ENCODE results near the gene CCDC142. TPM values are rescaled to one million over a fixed set of nuclear protein-coding genes. Genes with fewer than 3 reads are reported as not detected.

CCDC142 gene
- total RNA-seq, 1 experiment from 2014 or later, result 19.8 TPM

GRCh38 chr2:74439373-74439772 lies 43.4 kb downstream of the CCDC142 start:
- peaks cover 16% of the 10 kb centered on the region for H3K4me1 ChIP-seq (replicated peaks; ENCODE audit: insufficient read depth)
- peaks cover 37% of the 10 kb centered on the region for H4K20me1 ChIP-seq (ENCODE audit: insufficient read depth)
- H3K9me3 ChIP-seq (ENCODE audit: insufficient read depth, low read depth), result no peaks in the 10 kb centered on the region
- BruUV-seq (replicated peaks), result no TSS peak
- H3K4me3 ChIP-seq, result peak overlapping the region; percentile 66; the same call in 1 of the 2 replicates
- ChIA-PET POLR2A (ENCODE audit: unreplicated experiment) (interaction anchor here (0.8 kb wide), 1 partner anchor 19 kb away, joined by 4 read pairs; no protein-coding TSS in a partner anchor), CTCF (no interaction called here)
- H3K4me2 ChIP-seq, result peak overlapping the region; percentile 93
- H2AFZ ChIP-seq, result no peak overlapping the region
- no peak overlapping the region for H3K27ac ChIP-seq
- DNase-seq, result no peak
- peaks cover 23% of the 10 kb centered on the region for H3F3A ChIP-seq (ENCODE audit: insufficient read depth, low read depth)
- TF ChIP-seq, protein P1, sequence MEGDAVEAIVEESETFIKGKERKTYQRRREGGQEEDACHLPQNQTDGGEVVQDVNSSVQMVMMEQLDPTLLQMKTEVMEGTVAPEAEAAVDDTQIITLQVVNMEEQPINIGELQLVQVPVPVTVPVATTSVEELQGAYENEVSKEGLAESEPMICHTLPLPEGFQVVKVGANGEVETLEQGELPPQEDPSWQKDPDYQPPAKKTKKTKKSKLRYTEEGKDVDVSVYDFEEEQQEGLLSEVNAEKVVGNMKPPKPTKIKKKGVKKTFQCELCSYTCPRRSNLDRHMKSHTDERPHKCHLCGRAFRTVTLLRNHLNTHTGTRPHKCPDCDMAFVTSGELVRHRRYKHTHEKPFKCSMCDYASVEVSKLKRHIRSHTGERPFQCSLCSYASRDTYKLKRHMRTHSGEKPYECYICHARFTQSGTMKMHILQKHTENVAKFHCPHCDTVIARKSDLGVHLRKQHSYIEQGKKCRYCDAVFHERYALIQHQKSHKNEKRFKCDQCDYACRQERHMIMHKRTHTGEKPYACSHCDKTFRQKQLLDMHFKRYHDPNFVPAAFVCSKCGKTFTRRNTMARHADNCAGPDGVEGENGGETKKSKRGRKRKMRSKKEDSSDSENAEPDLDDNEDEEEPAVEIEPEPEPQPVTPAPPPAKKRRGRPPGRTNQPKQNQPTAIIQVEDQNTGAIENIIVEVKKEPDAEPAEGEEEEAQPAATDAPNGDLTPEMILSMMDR (conservative IDR thresholded peaks at IDR 0.05), result no peak
- no peak for TF ChIP-seq EZH2 (IDR thresholded peaks at IDR 0.05; ENCODE audit: low read depth)
- intact Hi-C loops (cut with micrococcal nuclease; ENCODE audit: unreplicated experiment), result no loop called here
- no peaks in the 10 kb centered on the region for H3K9me2 ChIP-seq (ENCODE audit: insufficient read depth)
- H3K36me3 ChIP-seq (ENCODE audit: low read depth), result 0 out of 2 replicates have a peak, but pooled peaks cover 4% of the 10 kb centered on the region
- H3K79me2 ChIP-seq (ENCODE audit: low read depth), result peaks cover 45% of the 10 kb centered on the region
- no peaks in the 10 kb centered on the region for H3K27me3 ChIP-seq (ENCODE audit: insufficient read depth, low read depth)

DNA sequence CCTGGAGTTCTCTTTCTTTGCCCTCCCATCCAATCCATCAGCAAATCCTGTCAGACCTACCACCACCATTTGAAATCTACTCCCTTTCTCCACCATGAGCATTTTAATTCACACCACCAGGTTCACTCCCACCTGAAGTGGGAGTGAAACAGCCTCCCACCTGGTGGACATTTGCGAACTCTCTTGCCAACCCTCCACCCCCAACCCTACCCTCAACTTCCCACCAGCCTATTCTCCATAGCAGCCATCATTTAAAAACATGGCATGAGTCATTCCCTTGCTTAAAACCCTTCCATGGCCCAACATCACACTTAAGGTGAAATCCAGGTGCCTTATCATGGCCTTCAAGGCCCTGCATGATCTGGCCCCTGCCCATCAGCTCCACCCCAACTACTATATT lies 44.5 kb downstream of the CCDC142 start:
- H3K4me3 ChIP-seq, result no peak overlapping the region
- peaks cover 45% of the 10 kb centered on the region for H3K79me2 ChIP-seq (ENCODE audit: low read depth)
- peaks cover 10% of the 10 kb centered on the region; the same call in 1 of the 2 replicates for H3K4me1 ChIP-seq (replicated peaks; ENCODE audit: insufficient read depth)
- H3K9me2 ChIP-seq (ENCODE audit: insufficient read depth), result no peaks in the 10 kb centered on the region
- no TSS peak for BruUV-seq (replicated peaks)
- intact Hi-C loops (cut with micrococcal nuclease; ENCODE audit: unreplicated experiment), result no loop called here
- H3K9me3 ChIP-seq (ENCODE audit: insufficient read depth, low read depth), result no peaks in the 10 kb centered on the region
- peaks cover 41% of the 10 kb centered on the region for H4K20me1 ChIP-seq (ENCODE audit: insufficient read depth)
- 0 out of 2 replicates have a peak, but pooled peaks cover 4% of the 10 kb centered on the region for H3K36me3 ChIP-seq (ENCODE audit: low read depth)
- no peak for TF ChIP-seq EZH2 (IDR thresholded peaks at IDR 0.05; ENCODE audit: low read depth)
- TF ChIP-seq, protein P1 (conservative IDR thresholded peaks at IDR 0.05), result no peak
- no peak overlapping the region for H3K4me2 ChIP-seq
- peaks cover 23% of the 10 kb centered on the region for H3F3A ChIP-seq (ENCODE audit: insufficient read depth, low read depth)
- no peaks in the 10 kb centered on the region for H3K27me3 ChIP-seq (ENCODE audit: insufficient read depth, low read depth)
- CTCF ChIA-PET, result no interaction called here
- no peak for DNase-seq
- POLR2A ChIA-PET (ENCODE audit: unreplicated experiment), result interaction anchor here (0.6 kb wide), 1 partner anchor 37 kb away, joined by 10 read pairs; no protein-coding TSS in a partner anchor
- H2AFZ ChIP-seq, result no peak overlapping the region
- H3K27ac ChIP-seq, result no peak overlapping the region

GRCh38 chr2:74436848-74437695 lies 45.7 kb downstream of the CCDC142 start:
- no peak overlapping the region for H2AFZ ChIP-seq
- intact Hi-C loops (cut with micrococcal nuclease; ENCODE audit: unreplicated experiment), result no loop called here
- no peaks in the 10 kb centered on the region for H3K27me3 ChIP-seq (ENCODE audit: insufficient read depth, low read depth)
- H3K9me2 ChIP-seq (ENCODE audit: insufficient read depth), result no peaks in the 10 kb centered on the region
- no peak overlapping the region for H3K4me3 ChIP-seq
- peaks cover 14% of the 10 kb centered on the region for H3F3A ChIP-seq (ENCODE audit: insufficient read depth, low read depth)
- H3K36me3 ChIP-seq (ENCODE audit: low read depth), result peaks cover 4% of the 10 kb centered on the region; the same call in 1 of the 2 replicates
- TF ChIP-seq, protein P1 (conservative IDR thresholded peaks at IDR 0.05), result no peak
- no peak for TF ChIP-seq EZH2 (IDR thresholded peaks at IDR 0.05; ENCODE audit: low read depth)
- peaks cover 7% of the 10 kb centered on the region; the same call in 1 of the 2 replicates for H3K4me1 ChIP-seq (replicated peaks; ENCODE audit: insufficient read depth)
- peaks cover 41% of the 10 kb centered on the region for H4K20me1 ChIP-seq (ENCODE audit: insufficient read depth)
- no peak overlapping the region for H3K27ac ChIP-seq
- peaks cover 45% of the 10 kb centered on the region for H3K79me2 ChIP-seq (ENCODE audit: low read depth)
- no peaks in the 10 kb centered on the region for H3K9me3 ChIP-seq (ENCODE audit: insufficient read depth, low read depth)
- POLR2A ChIA-PET (ENCODE audit: unreplicated experiment), result no interaction called here
- no peak overlapping the region for H3K4me2 ChIP-seq
- CTCF ChIA-PET, result no interaction called here
- no peak for DNase-seq
- BruUV-seq (replicated peaks), result no TSS peak
